Activated CD4-positive, alpha-beta T cell treated with anti-CD3 and anti-CD28 coated beads, Interleukin-2, amount 50 U/mL, for 48 hours (primary cell): Measurements from ENCODE around the gene TAOK3.
"Not testable (repeated sequence)": the region's sequence is repeated elsewhere in the genome, so short reads cannot be mapped to it uniquely, and the experiment has no call there.

Source experiments
- DNase-seq, 2 experiments: peaks; one replicate each; pipeline ENCODE4 v3.0.0-alpha.2; 2020

The TAOK3 gene

DNA sequence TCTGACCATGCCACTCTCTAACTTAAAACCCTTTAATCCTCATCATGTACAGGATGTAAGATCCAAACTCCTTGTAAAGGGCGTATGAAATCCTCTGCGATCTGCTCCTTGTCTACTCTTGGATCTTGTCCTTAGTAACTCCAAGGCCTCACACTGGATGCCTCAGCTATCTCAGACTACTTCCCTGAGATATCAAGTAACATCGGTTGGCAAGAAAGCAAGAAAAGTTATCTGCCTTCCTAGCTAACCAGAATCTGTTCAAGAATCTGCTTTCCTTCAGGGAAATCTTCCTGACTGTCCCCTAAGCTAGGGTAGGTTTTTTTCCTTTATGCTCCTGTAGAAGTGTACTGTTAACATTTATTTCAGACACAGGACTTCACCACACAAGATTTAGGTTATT is 82.6 kb downstream of the TAOK3 start:
- DNase-seq, result no peak

DNA sequence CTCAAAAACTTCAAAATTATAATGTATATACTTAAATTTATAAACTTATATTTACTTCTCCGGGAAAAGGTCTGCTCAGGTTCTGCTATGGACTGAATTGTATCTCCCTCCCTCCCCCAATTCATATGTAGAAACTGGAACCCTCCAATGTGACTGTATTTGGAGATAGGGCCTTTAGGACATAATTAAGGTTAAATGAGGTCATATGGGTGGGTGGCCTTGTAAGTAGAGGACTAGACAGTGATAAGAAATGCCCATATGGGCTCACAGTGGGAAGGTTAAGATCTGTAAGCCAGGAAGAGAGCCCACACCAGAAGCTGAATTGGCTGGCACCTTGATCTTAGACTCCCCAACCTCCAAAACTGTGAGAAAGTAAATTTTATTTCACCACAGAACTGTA is 84.5 kb downstream of the TAOK3 start:
- DNase-seq, result no peak

DNA sequence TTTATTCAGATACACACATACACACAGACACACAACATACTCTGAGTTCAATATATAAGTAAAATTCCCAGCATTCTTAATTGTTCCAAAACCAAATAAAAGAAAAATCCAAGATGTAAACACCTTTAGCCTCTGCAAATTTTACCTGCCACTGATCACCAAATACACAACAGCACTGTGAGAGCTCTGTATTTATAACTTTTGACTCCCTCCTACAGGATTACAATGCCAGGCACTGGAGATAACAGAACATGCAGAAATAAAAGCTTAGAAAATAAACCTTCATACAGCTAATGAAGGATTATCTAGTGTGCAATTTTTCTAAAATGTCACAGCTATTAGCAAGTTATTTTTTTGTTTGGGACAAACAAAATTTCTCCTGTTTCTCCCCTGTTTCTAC is 85.0 kb downstream of the TAOK3 start:
- no peak for DNase-seq

DNA sequence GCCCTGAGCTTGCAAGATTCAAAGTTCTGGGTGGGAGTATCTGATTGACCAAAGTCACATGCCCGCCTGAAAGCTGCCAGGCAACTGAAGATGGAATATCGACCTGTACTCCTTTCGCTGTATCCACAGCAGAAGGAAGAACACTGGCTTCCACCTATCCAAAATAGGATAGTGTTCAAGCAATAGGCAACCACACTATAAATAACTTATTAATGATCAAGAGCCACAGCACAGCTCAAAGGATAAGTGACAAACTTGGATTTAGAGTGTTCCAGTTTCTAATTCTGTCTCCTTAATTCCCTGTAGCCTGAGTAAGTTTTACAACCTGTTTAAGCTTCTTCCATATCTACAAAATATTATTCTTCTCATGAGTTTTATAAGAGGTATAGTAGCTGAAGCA is 89.9 kb downstream of the TAOK3 start:
- DNase-seq, result no peak

DNA sequence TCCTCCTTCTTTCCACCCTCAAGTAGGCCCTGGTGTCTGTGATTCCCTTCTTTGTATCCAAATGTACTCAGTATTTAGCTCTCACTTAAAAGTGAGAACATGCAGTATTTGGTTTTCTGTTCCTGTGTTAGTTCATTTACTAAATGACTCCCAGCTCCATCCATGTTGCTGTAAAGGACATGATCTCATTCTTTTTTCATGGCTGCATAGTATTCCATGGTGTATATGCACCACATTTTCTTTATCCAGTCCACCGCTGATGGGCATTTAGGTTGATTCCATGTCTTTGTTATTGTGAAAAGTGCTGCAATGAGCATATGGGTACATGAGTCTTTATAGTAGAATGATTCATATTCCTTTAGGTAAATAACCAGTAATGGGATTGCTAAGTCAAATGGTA is 94.4 kb downstream of the TAOK3 start:
- DNase-seq, result not testable (repeated sequence)

DNA sequence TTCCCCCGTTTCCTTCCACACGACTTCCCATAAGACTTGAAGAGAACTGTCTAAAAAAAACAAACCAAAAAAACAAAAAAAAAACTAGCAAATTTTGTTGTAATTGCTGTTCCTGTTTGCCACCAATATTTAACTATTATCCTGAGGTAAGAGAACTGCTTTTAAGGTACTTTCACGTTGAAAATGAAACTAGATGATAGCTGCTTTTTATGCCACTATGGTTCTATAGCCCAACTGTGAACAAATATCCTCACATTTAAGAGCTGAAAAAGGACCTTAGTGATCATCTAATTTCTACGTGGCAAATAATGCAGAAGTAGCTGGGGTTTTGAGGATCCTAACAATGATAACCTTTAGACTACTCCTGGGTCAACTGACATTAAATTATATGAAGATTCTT is 98.6 kb downstream of the TAOK3 start:
- DNase-seq, result no peak

DNA sequence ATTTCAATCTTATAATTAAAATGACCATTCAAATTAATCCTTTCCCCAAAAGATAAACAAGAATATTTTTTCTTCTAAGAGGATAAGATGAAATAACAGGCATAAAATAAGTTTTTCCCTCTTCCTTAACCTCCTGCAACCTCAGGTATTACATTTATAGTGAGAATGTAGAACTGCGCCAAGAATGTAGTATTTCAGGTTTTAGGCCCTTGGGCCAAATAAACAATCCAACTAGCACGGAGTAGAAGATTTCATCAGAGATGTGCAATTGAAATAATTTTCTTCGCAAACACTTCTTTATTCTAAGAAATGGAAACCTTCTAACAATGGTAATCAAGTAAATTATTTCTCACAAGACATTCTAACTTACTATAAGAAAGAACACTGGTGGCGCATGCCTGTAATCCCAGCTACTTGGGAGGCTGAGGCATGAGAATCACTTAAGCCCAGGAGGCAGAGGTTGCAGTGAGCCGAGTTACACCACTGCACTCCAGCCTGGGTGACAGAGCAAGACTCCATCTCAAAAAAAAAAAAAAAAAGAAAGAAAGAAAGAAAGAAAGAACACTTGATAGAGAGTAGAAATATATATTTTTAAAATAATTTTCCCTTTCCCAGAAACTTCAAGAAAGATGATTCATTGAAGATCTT is 100.8 kb downstream of the TAOK3 start:
- DNase-seq, result no peak

DNA sequence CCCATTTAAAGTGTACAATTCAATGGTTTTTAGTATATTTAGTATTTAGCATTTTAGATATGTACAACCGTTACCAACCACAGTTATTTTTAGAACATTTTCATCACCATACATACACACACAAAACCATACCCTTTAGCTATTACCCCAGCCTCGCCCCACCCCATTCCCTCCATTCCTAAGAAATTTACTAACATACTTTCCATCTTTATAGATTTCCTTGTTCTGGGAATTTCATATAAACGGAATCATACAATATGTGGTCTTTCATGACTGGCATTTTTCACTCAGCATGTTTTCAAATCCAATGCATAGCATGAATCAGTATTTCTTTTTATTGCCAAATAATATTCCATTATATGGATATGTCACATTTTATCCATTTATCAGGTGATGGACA is 101.5 kb downstream of the TAOK3 start:
- DNase-seq, result no peak

DNA sequence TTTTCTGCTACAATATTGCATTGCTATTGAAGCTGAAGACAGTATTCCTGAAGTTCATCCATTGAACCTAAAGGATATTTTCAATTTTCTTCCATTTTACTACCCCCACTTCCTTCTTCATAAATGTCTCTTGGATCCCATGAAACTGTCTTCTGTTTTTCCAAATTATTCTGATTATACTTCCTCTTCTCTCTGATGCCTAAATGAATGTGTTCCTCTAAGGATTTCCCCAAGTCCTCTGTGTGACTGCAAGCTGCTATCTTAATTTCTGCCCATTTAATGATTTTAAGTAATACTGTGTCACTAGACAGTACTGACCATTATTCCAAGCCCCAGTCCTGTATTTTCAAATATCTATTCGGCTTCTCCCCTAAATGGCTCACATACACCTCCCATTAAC is 102.9 kb downstream of the TAOK3 start:
- DNase-seq, result no peak

DNA sequence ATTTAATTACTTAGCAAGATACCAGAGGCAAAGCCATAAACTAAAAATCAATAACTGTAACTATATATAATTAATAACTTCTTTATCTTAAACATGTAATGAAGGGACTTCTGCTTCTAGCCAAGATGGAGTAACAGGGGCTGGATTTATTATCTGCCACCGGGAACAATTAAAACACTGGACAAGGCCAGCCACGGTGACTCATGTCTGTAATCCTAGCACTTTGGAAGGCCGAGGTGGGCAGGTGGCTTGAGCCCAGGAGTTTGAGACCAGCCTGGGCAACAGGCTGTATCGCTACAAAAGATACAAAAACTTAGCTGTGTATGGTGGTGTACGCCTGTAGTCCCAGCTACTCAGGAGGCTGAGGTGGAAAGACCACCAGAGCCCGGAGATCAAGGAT is 113.6 kb downstream of the TAOK3 start:
- no peak for DNase-seq

DNA sequence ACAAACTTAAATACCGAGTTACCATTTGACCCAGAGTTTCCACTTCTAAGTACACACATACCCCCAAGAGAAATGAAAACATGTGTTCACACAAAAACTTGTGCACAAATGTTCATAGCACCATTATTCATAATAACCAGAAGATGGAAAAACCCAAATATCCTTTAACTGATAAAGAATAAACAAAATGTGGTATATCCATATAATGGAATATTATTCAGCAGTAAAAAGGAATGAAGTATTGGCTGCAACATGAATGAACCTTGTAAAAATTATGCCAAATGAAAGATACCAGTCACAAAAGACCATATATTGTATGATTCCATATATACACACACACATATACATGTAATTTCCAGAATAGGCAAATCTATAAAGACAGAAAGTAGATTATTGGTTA is 116.4 kb downstream of the TAOK3 start:
- DNase-seq, result no peak

DNA sequence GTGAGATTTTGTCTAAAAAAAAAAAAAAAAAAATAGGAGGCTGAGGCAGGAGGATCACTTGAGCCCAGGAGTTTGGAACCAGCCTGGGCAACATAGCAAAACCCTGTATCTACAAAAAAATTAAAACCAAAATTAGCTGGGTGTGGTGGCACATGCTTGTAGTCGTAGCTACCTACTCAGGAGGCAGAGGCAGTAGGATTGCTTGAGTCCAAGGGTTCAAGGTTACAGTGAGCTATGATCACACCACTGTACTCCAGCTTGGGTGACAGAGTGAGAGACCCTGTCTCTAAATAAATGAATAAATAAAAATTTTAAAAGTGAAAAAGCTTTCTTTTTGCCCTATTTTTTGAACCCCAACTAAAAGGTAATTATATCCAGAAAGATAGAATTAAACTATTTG is 123.2 kb downstream of the TAOK3 start:
- no peak for DNase-seq

DNA sequence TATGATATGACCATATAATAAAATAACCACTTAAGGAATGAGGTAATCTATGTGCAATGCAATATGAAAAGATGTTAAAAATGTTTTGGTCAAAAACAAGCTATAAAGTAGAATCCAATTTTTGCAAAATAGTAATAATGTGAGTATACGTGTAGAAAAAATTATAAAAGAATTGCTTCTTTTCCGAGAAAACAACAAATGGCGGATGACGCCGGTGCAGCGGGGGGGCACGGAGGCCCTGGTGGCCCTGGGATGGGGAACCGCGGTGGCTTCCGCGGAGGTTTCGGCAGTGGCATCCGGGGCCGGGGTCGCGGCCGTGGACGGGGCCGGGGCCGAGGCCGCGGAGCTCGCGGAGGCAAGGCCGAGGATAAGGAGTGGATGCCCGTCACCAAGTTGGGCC is 126.8 kb downstream of the TAOK3 start:
- DNase-seq, result not testable (repeated sequence)

DNA sequence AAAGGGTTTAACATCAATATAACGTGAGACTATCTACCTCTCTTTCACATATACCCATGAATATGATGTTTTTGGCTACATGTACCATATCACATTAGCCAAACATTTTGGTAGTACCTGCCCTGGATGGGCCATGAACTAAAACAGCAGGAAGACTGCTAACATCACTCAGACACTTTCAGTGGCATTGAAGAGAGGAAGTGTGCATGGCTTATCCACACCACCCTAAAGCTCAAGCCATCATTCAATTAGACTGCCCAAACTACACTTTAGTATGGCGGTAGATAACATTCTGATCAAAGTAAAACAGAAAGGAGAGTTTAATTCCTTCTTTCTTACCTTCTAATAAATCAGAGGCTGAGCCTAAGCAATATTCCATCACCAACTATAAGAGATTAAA is 133.8 kb downstream of the TAOK3 start:
- no peak for DNase-seq

DNA sequence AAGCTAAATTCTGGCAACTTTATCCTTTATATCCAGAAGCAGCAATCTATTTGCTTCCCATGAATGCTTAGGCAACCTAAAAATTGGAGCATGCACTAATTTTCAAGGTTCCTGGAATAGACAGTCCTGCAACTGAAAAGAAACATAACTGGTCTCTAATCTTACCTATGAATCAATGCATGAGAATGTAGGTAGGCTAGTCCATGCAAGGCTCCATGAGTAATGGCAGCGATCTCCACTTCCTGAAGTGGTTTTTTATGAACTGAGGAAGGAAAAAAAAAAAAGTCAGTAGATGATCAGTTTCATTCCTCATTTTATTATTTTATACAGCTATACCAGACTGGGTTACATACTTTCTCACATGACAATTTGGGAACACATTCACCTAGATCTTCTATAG is 134.8 kb downstream of the TAOK3 start:
- no peak for DNase-seq

DNA sequence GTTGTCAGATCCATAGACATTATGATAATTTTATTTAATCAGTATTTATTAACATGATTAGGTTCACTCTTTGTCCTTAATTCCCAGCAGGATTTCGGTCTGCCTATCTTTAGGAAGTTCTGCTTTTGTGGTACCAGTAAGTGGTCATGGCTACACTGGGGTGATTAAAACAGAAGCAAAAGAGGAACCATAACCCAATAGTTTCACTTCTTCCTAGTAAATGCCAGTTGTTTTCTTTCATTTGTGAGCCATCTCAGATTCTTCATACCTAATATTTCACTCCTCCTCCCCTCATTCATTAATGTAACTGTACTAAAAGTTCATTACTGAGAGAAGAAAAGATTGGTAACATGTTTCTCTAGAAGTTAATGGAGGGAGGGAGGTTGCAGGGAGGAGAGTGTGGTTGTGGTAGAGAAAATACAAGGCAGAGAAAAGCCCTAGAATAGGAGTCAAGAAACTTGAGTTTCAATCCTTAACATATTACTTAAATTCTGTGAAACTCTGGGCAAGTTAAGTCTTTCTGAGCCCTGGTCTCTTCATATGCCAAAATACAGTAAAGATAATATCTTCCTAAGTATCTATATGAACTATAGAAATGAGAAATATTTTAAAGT is 135.5 kb downstream of the TAOK3 start:
- no peak for DNase-seq

DNA sequence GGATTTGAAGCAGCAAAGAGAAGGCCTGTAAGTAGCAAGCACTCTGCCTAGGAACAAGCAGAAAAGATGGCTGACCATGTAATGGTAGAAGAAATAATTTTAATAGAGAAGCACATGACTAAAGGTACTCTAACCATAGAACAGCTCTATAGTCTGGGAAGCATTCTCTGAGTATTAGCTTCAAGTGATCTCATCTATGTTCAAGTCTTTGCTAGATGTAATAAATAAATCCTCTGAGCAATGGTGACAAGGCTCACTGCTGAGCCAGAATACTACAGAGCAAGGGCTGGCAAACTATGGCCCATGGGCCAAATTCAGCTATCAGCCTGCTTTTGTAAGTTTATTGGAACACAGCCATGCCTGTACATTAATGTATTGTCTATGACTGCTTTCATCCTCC is 152.0 kb downstream of the TAOK3 start:
- DNase-seq, result no peak

DNA sequence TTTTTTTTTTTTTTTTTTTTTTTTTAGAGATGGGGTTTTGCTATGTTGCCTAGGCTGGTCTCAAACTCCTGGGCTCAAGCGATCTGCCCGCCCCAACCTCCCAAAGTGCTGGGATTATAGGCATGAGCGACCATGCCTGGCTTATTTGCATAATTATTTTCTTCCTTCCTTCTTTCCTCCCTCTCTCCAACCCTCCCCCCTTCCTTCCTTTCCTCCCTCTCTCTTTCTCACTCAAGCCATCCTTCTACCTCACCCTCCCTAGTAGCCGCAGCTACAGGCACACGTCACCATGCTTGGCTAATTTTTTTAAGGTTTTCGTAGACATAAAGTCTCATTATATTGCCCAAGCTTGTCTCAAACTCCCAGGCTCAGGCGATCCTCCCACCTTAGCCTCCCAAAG is 152.9 kb downstream of the TAOK3 start:
- no peak for DNase-seq

DNA sequence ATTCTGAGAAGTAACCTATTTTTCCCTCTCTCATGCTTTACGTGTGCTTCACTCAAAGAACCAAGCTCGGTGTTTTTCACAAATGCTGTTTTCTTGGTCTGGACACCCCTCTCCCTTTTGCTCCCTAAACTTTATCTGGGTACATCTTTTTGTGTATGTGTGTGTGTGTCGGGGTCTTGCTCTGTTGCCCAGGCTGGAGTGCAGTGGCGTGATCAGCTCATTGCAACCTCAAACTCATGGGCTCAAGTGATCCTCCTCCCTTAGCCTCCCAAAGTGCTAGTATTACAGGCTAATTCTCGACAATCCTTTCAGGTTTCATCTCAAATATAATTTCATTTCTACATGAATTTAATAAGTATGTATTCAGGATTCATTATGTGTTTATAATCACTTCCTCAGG is 153.6 kb downstream of the TAOK3 start:
- DNase-seq, result no peak

DNA sequence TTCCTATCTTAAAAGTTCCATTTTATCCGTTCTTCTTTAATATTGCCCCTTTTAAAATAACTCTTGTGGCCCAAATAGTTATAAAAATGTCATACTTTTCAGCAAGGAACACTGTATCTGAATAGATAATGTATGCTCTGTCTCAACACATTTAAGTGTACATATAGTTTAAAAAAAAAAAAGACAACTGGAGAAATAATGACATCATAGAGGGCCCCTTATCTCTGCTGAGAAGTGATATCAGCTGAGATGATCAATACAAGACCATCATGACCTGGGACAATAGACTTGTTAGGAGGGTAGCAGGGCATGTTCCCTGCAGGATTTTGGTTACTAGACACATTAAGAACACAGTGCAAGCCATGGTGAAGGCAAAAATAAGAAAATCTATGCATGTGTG is 159.3 kb downstream of the TAOK3 start:
- no peak for DNase-seq

DNA sequence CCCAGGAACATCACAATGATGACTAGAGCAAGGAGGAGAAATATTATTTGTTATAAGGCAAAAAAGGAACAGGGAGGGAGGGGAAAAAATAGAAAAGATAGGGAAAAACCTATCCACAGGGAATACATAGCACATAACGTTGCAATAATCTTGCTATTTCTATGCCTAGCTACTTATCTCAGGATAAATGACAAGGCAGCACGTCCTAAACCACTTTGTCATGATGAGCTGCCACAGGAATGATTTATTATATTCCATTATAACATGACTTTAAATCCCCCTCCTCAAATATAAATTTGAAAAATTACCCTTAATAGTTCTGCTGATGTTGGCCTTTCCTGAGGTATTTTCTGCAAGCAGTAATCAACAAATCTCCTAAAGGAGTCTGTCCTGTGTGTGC is 160.1 kb downstream of the TAOK3 start:
- DNase-seq, result no peak

DNA sequence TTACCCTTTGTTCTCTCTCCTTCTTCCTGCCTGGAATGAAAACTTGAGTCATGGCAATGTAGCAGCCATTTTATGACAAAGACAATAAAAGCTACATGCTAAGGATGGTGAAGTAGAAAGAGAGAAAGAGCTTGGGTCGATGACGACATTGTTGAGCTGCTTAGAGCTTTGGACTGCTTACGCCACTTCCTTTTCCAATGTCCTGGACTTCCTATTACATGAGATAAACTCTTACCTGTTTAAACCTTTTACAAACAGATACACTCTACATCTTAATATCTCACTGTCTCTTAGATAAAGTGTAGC is 166.6 kb downstream of the TAOK3 start:
- DNase-seq, result no peak

DNA sequence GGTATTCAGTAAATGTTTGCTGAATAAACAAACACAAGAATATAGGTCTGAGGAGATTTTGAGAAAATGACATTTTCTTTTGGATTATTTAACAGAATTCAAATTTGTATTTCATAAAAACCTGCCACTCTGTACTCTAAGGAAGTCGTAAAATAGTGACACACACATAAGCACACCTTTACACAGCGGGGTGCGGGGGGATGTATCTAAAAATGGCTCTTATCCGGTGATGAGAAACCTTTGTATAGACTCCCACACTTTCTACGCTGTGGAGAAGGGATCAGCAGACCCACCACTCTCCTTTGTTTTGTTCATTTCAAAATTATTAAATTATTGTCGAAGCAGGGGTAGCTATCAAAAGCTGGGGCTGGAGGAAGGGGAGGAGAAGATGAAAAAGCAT is 178.7 kb downstream of the TAOK3 start:
- no peak for DNase-seq

DNA sequence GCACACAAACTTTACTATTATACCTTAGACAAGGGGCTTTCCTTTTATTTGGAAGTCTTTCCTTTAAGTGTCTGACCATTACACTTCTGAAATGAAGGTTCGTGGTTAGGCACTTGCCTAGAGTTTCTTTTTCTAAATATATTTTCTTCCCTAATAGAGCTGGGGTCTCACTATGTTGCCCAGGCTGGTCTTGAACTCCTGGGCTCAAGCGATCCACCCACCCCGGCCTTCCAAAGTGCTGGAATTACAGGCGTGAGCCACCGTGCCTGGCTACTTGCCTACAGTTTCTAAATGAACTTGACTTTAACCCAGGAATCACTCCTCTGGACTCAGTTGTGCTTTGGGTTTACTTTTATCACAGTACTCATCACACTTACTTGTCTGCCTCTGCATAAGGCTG is 179.2 kb downstream of the TAOK3 start:
- DNase-seq, result no peak

DNA sequence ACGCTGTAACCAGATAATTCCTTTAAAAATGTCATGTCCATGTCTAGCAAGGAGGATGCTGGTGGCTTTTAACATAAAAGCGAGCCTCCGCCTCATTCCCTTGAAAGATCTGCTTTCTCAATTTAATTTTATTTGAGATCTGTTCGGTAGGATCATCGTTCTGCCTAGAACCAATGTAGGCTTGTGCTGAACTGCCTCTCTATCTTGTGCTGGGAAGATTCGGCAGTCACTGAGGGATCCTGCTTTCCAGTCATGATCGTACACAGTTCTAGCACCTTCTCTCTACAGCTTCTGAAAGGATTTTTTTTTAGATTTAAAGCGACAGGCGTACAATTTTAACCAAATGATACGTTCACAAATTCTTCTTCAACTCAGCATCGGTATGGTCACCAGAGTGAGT is 182.4 kb downstream of the TAOK3 start:
- DNase-seq, result no peak

DNA sequence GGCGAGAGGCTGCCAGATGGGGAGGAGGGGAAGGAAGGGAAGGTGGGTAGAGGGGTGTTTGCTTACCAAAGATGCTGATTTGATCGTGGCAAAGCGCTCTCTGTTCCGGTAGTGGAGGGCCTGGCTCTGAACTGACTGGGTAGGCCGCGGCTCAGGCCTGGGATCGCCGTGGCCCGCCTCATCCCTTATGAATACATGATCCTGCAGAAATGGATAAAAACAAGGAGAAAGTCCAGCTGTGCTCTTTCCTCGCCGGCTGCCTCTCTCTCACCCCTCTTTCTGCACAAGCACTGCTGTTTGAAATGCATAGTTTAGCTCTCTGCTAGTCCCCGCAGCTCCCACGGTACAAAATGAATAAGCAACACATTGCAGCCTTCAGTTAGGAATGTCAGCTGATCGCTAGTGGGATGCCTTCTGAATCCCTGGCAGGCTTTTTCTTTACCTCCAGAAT is 182.9 kb downstream of the TAOK3 start:
- no peak for DNase-seq
